Thyroid gland (tissue), 4 donors: ENCODE data around the gene TRAPPC2L. TPM values are rescaled to one million over a fixed set of nuclear protein-coding genes. Genes with fewer than 3 reads are reported as not detected.
A peak's percentile ranks its signal among the peaks of the same experiment; 100 is the strongest.

ENCODE experiments used
- DNase-seq, 2 donors: peaks; one replicate each; pipeline ENCODE4 v3.0.0-alpha.2; 2019
- H3K27ac ChIP-seq, 3 donors: fragments of 200-600 bp; sonication (generic); 1 replicate in 2 of 3; 2 replicates in 1 of 3; pipeline ENCODE4 v1.5.1; 2016 to 2019; ENCODE audit warnings: mild to moderate bottlenecking in 1 of 3, moderate library complexity in 1 of 3
- H3K27me3 ChIP-seq: fragments of 200-600 bp; sonication (generic); one replicate; pipeline ENCODE4 v1.5.1; 2019
- H3K36me3 ChIP-seq, 2 donors: fragments of 200-600 bp; sonication (generic); one replicate each; pipeline ENCODE4 v1.5.1; 2016 to 2019
- H3K4me1 ChIP-seq, 2 donors: fragments of 200-600 bp; sonication (generic); one replicate each; pipeline ENCODE4 v1.5.1; 2017 to 2019
- H3K4me3 ChIP-seq, 3 donors: fragments of 200-600 bp; sonication (generic); replicated peaks in 1 of 3; 1 replicate in 2 of 3; 2 replicates in 1 of 3; pipeline ENCODE4 v1.5.1; 2016; ENCODE audit warnings: mild to moderate bottlenecking in 1 of 3
- H3K9me3 ChIP-seq: fragments of 200-600 bp; sonication (generic); one replicate; pipeline ENCODE4 v1.5.1; 2017
- POLR2A ChIP-seq, 2 donors: fragments of 450-650 bp; IDR thresholded peaks; one replicate each; pipeline ENCODE4 v1.6.1; 2017; ENCODE audit warnings: antibody characterized with exemption in 2 of 2, mild to moderate bottlenecking in 2 of 2, moderate library complexity in 1 of 2
- WGBS, 2 donors: methylation state at CpG; one replicate each; pipeline ENCODE4 v1.1.5; 2017; 5-methylcytosine and 5-hydroxymethylcytosine counted together
- intact Hi-C: fragments of 100-400 bp; cut with DNase I; formaldehyde crosslinking; loops from one replicate; pipeline ENCODE4 v1.15.1; 2023
- total RNA-seq, 4 donors: library from RNA; depleted of rRNA; stranded (reverse); fragments of >200 nt; gene quantifications; one replicate each; pipeline ENCODE4 v1.2.3, GENCODE V29; 2016
- TF ChIP-seq, protein P1 (sequence below), 6 experiments: fragments of 200-600 bp in 3 of 6; fragments of 450-650 bp in 3 of 6; sonication (generic) in 3 of 6; IDR thresholded peaks; one replicate each; pipeline ENCODE4 v1.5.1; 2016 to 2019; ENCODE audit warnings: antibody characterized with exemption in 6 of 6, mild to moderate bottlenecking in 2 of 6, inconsistent platforms in 1 of 6, moderate library complexity in 1 of 6

TRAPPC2L gene
- total RNA-seq, 4 donors from 2014 or later: 18.9 to 50.4 (median 43.8) TPM

GRCh38 chr16:88857728-88858339 lies 907 bp downstream of the TRAPPC2L start:
- 17 to 18% methylated on average over 12 of the region's 12 CpGs for WGBS, 2 donors
- H3K4me3 ChIP-seq: peak overlapping the region; percentile 56 to 98 (median 88)
- H3K4me1 ChIP-seq: peaks cover 14 to 17% of the 10 kb centered on the region in 2 donors
- peak overlapping the region in 1 of 3 donors; percentile 70 for H3K27ac ChIP-seq
- peak; percentile 69 to 74 for DNase-seq
- no peaks in the 10 kb centered on the region for H3K27me3 ChIP-seq
- no peak for TF ChIP-seq POLR2A (IDR thresholded peaks at IDR 0.05)
- TF ChIP-seq, protein P1, sequence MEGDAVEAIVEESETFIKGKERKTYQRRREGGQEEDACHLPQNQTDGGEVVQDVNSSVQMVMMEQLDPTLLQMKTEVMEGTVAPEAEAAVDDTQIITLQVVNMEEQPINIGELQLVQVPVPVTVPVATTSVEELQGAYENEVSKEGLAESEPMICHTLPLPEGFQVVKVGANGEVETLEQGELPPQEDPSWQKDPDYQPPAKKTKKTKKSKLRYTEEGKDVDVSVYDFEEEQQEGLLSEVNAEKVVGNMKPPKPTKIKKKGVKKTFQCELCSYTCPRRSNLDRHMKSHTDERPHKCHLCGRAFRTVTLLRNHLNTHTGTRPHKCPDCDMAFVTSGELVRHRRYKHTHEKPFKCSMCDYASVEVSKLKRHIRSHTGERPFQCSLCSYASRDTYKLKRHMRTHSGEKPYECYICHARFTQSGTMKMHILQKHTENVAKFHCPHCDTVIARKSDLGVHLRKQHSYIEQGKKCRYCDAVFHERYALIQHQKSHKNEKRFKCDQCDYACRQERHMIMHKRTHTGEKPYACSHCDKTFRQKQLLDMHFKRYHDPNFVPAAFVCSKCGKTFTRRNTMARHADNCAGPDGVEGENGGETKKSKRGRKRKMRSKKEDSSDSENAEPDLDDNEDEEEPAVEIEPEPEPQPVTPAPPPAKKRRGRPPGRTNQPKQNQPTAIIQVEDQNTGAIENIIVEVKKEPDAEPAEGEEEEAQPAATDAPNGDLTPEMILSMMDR (IDR thresholded peaks at IDR 0.05): peak in 5 of 6 experiments; percentile 20 to 58 (median 40)
- intact Hi-C loops: loop anchor here (5.0 kb wide), 1 partner anchor 46 kb away; the partner anchor contains the start of gene APRT
- peaks cover 22 to 33% of the 10 kb centered on the region in 2 donors for H3K36me3 ChIP-seq
- H3K9me3 ChIP-seq: no peaks in the 10 kb centered on the region

DNA sequence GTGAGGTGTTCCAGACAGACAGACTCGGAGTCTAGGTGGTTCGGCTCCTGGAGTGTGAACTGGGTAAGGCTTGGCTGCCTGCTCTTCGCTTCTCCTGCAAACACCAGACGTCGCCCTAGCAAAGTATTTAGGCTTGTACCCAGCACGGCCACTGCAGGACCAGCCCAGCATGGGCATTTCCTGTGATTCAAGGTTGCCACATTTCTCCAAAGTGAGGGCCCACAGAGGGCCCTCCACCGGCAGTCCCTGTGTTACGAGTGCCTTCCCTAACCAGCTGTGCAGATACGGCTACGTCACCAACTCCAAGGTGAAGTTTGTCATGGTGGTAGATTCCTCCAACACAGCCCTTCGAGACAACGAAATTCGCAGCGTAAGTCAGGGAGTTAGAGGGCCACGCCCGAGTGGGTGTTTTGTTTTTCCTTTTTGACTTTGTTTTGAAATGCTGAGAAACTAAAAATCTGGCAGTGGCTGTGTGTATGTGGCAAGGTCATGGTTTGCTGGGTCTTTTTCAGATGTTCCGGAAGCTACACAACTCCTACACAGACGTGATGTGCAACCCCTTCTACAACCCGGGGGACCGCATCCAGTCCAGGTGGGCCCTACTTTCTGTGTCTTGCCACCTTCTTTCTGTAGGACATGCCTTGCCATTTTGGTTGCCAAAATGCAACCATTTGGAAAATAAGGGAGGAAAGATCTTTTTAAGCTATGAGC lies 2.6 kb downstream of the TRAPPC2L start:
- Histone ChIP-seq H3K36me3 (peaks cover 22 to 33% of the 10 kb centered on the region in 2 donors), H3K27me3 (no peaks in the 10 kb centered on the region), H3K4me1 (peaks cover 14 to 17% of the 10 kb centered on the region in 2 donors), H3K4me3 (no peak overlapping the region), H3K9me3 (no peaks in the 10 kb centered on the region), H3K27ac (no peak overlapping the region)
- no peak for DNase-seq
- intact Hi-C loops: loop anchor here (5.0 kb wide), 1 partner anchor 47 kb away; the partner anchor contains the start of gene APRT
- 94 to 96% methylated on average over 20 of the region's 20 CpGs for WGBS, 2 donors
- TF ChIP-seq, protein P1 (IDR thresholded peaks at IDR 0.05): no peak
- no peak for TF ChIP-seq POLR2A (IDR thresholded peaks at IDR 0.05)

DNA sequence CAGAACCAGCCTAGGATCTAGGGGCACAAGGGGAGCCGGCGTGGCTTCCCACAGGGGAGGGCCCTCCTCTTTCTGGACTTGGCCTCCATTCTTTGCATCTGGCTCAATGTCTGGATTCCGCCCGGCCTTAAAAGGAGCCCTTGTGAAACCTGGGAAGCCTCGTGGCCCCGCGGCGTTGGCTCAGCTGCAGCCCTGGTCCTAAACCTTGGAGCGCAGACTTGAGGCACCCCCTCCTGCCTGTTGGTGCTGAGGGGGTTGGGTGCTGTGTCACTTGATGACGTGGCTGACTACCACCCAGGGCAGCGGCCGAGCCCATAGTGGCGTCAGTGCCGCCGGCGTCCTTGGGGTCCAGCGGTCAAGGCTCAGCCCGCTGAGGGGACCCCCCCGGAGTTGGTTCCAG lies 4.4 kb downstream of the TRAPPC2L start:
- intact Hi-C loops: no loop called here
- 94% methylated on average over 11 of the region's 19 CpGs; no CpG with 5 or more reads in 1 of the 2 donors for WGBS, 2 donors
- Histone ChIP-seq H3K9me3 (no peaks in the 10 kb centered on the region), H3K4me1 (peaks cover 8 to 9% of the 10 kb centered on the region in 2 donors), H3K27ac (no peak overlapping the region), H3K4me3 (no peak overlapping the region), H3K27me3 (no peaks in the 10 kb centered on the region), H3K36me3 (peaks cover 22 to 33% of the 10 kb centered on the region in 2 donors)
- TF ChIP-seq, protein P1 (IDR thresholded peaks at IDR 0.05): no peak
- no peak for TF ChIP-seq POLR2A (IDR thresholded peaks at IDR 0.05)
- no peak for DNase-seq

- H3K4me1 ChIP-seq: peaks cover 3 to 6% of the 10 kb centered on the region in 2 donors
- intact Hi-C loops: no loop called here
- H3K4me3 ChIP-seq: no peak overlapping the region
- H3K27me3 ChIP-seq: no peaks in the 10 kb centered on the region
- TF ChIP-seq POLR2A (IDR thresholded peaks at IDR 0.05): no peak
- TF ChIP-seq, protein P1 (IDR thresholded peaks at IDR 0.05): no peak
- no peak for DNase-seq
- H3K36me3 ChIP-seq: peaks cover 22 to 33% of the 10 kb centered on the region in 2 donors
- H3K27ac ChIP-seq: no peak overlapping the region
- no peaks in the 10 kb centered on the region for H3K9me3 ChIP-seq
- WGBS, 2 donors: 87 to 94% methylated on average over 22 to 25 of the region's 25 CpGs
Measured at GRCh38 chr16:88862968-88863367, 6.0 kb downstream of the TRAPPC2L start.

DNA sequence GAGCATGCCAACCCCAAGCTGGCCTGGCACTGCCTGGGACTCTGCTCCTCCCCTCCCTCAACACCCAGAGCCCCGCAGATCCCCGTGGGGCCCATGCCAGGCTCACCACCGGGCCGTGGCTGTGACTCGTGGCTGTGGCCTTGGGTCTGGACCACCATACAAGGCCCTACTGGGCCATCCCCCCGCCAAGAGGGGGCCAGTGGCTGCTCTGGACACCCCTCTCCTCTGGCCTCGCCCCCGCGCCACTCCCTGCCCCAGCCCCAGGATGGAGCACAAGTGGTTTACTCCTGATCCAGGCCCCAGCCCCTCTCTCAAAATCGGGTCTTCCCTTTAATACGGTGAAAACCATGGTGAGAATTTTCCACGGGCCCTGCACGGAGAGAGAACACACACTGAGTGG lies 6.5 kb downstream of the TRAPPC2L start:
- no peaks in the 10 kb centered on the region for H3K27me3 ChIP-seq
- H3K27ac ChIP-seq: no peak overlapping the region
- no peaks in the 10 kb centered on the region for H3K9me3 ChIP-seq
- WGBS, 2 donors: 88 to 89% methylated on average over 9 to 13 of the region's 13 CpGs
- H3K36me3 ChIP-seq: peaks cover 22 to 33% of the 10 kb centered on the region in 2 donors
- DNase-seq: no peak
- intact Hi-C loops: no loop called here
- no peak overlapping the region for H3K4me3 ChIP-seq
- peaks cover 0 to 2% of the 10 kb centered on the region in 2 donors for H3K4me1 ChIP-seq
- TF ChIP-seq, protein P1 (IDR thresholded peaks at IDR 0.05): no peak
- TF ChIP-seq POLR2A (IDR thresholded peaks at IDR 0.05): no peak
